HG03575 (cell line): ENCODE measurements around the gene KCNJ14.
A peak's percentile ranks its signal among the peaks of the same experiment; 100 is the strongest.

Experiments used
- ATAC-seq: cut with Tn5 transposase; IDR thresholded peaks from one replicate; pipeline ENCODE4 v1.9.1; 2021; ENCODE audit not compliant: unreplicated experiment, insufficient number of reproducible peaks, low FRiP score; ENCODE audit errors: extremely low read depth

KCNJ14 gene

GRCh38 chr19:48468772-48469288, 13.5 kb downstream of the KCNJ14 start:
- peak; percentile 78 for ATAC-seq

DNA sequence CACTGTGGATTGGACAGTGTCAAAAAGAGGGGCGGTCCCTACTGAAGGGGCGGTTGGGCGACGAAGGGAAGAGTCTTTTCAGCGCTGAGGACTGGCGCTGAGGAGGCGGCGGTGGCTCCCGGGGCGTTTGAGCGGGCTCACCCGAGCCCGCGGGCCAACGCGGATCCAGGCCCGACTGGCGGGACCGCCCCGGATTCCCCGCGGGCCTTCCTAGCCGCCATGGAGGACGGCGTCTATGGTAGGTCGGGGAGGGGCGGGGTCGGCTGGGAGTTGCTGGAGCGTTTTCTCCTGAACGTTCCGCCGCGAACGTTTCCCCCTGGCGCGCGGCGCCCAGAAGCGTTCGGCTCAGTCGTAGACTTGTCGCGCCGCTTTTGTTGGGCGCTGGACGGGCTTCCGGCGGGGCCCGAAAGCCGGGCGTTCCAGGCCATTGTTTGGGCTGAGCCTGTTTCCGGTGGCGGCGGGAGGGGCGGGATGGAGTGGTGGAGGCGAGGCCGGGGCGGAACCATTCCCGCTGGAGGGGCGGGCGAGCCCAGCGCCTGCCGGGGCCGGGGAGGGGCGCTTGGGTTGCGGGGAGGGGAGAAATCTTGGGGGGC, 14.0 kb downstream of the KCNJ14 start, which contains the start of gene CYTH2:
CYTH2 (plus strand) TSS at position 81 of the 593 bp plus-strand sequence; CDS start at position 220, 139 bp downstream.
- ATAC-seq: no peak

- no peak for ATAC-seq
These were observed 14.7 kb downstream of the KCNJ14 start for GRCh38 chr19:48469934-48470680.

DNA sequence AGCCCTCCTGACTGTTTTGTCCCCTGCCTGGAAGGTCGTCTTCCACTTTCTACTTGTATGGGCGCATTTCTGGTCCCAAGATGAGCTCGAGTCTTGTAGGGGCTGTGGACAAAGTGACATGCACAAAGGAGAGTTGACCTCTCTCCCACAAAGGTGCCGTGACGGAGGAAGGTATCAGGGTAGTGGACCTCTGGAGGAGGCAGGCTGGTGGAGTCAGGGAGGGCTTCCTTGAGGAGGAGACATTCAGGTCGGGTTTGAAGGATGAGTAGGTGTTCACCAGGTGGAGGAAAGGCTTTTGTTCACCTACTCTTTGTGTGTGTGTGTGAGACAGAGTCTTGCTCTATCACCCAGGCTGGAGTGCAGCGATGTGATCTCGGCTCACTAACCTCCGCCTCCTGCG, 15.5 kb downstream of the KCNJ14 start:
- no peak for ATAC-seq

DNA sequence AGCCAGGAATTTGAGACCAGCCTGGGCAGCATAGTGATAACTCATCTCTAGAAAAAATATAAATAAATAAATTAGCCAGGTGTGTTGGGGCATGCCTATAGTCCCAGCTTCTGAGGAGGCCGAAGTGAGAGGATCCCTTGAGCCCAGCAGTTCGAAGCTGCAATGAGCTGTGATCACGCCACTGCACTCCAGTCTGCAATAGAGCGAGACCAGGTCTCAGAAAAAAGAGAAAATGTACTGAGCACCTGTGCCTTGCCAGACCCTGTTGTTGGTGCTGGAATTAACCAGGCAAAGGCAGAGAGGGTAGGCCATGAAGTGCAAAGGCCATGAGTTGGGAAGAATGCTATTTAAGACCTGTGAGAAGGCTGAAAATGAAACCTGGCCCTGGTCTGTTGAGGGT, 16.5 kb downstream of the KCNJ14 start:
- ATAC-seq: no peak

DNA sequence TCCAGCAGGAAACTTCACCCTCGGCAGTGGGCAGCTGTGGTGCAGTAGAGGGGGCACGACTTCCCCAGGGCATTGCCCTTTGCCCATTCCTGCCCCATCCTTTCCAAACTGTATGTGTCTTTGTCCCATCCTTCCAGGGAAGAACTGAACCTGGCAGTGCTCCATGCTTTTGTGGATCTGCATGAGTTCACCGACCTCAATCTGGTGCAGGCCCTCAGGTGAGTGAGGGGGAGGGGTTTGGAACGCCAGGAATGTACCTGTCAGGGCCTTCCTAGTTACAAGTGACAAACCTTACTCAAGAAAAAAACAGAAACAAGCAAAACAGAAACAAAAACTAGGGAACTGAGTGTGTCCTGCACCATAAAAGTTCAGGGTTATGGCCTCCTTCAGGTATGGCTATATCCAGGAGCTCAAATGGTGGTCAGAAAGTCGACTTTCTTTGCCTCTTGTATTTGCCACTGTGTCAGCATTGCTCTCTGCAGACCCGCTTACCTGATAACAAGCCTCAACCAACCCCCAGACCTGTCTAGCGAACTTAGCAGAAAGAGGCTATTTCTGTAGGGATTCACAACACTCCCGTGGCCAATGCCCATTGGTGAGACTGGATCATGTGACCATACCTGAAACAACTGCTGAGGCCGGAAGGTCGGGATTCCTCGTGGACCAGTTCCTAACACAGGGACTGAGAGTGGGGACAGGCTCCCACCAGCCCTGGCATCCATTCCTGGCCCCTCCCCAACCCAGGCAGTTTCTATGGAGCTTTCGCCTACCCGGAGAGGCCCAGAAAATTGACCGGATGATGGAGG, 18.0 kb downstream of the KCNJ14 start:
- no peak for ATAC-seq

DNA sequence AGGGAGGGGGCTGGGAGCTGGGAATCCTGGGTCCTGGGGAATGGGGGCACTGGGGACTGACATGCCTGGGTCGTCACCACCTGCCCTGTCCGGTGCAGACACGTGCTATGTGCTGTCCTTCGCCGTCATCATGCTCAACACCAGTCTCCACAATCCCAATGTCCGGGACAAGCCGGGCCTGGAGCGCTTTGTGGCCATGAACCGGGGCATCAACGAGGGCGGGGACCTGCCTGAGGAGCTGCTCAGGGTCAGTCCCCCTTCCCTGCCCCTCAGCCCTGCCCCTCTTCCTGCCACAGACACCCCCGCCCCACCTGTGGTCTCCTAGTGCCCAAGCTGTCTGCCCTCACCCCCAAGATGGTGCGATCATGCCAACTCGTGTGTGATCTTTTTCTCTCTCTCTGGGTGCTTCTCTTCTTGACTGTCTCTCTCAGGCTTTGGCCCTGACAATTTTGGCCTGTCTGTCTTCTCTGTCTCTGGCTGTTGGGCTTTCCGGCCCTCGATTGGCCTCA, 18.8 kb downstream of the KCNJ14 start:
- no peak for ATAC-seq

- no peak for ATAC-seq
These were observed 20.1 kb downstream of the KCNJ14 start for GRCh38 chr19:48475369-48476068.

- ATAC-seq: no peak
These were observed 20.8 kb downstream of the KCNJ14 start for GRCh38 chr19:48476176-48476575.

- no peak for ATAC-seq
These were observed 21.8 kb downstream of the KCNJ14 start for GRCh38 chr19:48477067-48477685.

- no peak for ATAC-seq
These were observed 22.4 kb downstream of the KCNJ14 start for GRCh38 chr19:48477698-48478338.

DNA sequence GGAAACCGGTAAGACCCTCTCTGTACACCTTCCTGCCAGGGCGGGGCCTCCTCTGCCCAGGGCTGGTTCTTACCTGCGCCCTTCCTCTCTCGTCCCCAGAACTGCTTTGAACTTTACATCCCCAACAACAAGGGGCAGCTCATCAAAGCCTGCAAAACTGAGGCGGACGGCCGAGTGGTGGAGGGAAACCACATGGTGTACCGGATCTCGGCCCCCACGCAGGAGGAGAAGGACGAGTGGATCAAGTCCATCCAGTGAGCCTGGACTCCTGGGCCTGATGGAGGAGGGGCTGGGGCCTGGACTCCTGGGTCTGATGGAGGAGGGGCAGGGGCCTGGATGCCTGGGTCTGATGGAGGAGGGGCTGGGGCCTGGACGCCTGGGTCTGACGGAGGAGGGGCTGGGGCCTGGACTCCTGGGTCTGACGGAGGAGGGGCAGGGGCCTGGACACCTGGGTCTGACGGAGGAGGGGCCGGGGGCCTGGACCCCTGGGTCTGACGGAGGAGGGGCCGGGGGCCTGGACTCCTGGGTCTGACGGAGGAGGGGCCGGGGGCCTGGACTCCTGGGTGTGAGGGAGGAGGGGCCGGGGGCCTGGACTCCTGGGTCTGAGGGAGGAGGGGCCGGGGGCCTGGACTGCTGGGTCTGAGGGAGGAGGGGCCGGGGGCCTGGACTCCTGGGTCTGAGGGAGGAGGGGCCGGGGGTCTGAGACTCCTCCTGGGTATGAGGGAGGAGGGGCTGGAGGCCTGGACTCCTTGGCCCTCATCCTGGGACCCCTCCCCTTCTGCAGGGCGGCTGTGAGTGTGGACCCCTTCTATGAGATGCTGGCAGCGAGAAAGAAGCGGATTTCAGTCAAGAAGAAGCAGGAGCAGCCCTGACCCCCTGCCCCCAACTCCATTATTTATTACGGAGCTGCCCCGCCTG, 23.2 kb downstream of the KCNJ14 start:
- ATAC-seq: no peak

DNA sequence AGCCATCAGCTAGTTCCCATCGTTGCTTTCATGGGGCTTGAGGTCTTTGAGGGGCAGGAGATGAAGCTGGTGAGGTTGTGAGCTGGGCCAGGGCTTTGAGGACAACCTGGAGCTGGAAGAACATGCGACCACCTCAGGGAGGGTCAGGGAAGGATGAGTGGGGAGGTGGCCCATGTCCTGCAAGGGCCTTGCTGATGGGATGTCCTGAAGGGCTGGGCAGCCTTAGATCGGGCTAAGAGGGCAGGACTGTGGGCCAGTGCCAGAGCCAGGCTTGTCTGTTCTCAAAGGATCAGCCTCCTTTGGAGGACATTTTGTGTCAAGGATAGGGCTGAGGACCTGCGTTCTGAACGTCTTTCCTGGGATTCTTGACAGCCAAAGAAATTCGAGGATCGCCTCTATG, 24.3 kb downstream of the KCNJ14 start:
- no peak for ATAC-seq

DNA sequence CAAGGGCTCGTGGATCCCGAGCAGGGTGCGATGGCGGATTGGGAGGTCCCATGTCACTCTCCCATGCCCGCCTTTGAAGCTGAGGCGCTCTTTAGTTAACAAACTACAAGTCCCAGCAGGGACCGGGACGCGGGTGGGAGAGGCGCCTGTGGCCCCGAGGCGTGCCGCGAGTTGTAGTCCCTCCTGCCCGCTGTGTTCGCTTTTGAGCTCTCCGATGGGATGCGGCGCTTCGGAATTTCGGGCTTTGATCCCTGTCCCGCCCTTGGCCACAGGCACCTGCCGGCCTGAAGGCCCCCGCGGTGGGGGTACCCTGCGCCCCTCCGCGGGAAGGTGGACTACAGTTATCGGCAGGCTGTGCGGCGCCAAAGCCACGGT, 24.8 kb downstream of the KCNJ14 start:
- ATAC-seq: no peak

DNA sequence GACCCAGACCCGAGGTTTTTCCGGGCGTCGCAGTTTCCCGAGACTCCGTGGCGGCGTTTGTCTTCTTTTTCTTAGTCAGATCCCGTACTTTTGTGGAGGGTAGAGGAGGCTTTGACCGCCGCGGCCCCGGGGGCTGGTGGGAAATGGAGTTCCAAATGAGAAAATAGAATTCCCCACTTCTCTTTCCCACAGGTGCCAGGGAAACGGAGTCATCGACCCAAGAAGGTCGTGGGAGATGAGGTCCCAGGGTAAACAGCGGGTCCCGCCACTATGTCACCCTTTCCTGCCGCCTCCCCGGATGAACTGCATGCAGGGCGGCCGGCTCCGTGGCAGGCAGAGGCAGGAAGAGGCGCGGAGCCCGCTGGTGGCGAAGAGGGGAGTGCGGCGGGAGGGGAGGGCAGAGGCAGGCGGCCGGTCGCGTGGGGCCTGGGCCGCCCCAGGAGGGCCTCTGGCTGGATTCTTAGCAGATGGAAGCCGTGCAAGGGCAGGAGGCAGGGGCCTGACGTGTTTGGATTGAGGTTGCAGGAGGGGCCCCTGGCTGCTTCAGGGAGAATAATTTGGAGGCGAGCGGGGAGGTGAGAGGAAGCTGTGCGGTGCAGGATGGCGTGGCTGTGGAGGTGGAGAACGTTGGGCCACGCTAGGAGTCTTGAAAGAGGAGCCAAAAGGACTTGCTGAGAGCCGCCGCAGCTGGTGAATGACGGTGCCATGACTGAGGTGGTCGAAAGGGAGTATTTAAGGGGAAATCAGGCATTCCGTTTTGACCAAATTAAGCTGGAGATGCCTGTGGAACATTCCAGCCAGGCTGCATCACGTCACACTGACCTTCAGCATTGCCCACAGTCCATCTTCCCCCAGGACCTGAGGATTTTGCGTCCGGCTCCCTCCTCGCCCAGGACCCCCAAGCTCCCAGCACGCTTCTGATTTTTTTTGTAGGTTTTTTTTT, 25.5 kb downstream of the KCNJ14 start:
- ATAC-seq: no peak
